Femur (tissue), 1 donor: ENCODE results near the gene CAMTA1.
"Not testable (repeated sequence)": the region's sequence is repeated elsewhere in the genome, so short reads cannot be mapped to it uniquely, and the experiment has no call there.

Experiments
- DNase-seq: peaks from one replicate; pipeline ENCODE4 v3.0.0-alpha.2; 2017

CAMTA1 gene

GRCh38 chr1:7703321-7704213 lies 918.3 kb downstream of the CAMTA1 start:
- peak; percentile 43 for DNase-seq

GRCh38 chr1:7704214-7705047 lies 919.2 kb downstream of the CAMTA1 start:
- peak; percentile 97 for DNase-seq

DNA sequence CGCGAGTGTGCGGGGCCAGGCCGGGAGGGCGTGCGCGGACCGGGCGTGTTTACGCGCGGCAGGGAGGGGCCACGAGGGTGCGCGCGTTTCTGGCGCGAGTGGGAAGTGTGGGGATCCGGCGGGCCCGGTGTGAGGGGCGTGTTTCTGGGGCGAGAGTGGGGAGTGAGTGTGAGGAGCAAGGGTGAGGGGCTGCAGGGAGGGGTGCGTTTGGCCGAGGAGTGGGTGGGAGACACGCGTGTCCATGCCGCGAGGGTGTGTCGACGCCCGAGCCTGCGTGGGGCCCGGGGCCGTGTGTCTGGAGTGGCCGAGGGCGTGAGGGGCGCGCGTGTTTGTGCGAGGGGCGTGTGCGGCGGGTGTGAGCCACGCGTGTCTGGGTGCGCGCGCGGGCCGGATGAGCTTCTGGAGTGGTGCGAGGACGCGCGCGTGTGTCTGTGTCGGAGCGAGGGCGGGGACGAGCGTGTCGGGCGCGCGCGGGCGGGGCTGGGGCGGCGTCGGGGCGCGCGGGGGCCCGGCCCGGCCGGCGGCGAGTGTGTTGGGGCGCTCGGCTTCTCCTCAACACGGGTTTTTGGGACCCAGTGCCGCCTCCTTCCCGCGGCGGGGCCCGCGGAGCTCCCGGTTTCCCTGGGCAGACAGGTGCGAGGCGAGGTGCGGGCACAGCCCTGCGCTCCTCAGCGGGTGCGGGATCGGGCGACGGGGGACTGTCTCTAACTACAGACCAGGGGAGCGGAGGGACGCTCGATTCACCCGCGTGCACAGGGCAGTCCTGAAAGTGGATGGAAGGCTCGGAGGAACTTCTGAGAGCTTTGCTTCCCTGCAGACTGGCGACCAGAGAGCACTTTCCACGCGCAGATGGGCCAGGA lies 920.0 kb downstream of the CAMTA1 start:
- peak; percentile 40 for DNase-seq

- DNase-seq, result no peak
Observed at GRCh38 chr1:7705908-7706216, 920.6 kb downstream of the CAMTA1 start.

DNA sequence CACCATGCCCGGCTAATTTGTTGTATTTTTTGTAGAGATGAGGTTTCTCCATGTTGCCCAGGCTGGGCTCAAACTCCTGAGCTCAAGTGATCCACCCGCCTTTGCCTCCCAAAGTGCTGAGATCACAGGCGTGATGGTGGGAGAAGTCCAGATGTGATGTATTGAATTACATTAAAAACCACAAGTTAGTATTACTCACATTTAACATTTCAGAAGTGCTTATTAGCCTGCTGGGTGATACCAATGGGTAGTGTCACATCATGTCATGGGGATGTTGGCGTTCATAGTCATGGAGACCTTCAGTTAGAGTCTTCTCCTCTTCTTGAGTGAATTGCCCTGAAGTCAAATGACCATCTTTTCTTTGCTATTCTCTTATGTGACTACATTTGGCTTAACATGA lies 922.3 kb downstream of the CAMTA1 start:
- DNase-seq, result no peak

DNA sequence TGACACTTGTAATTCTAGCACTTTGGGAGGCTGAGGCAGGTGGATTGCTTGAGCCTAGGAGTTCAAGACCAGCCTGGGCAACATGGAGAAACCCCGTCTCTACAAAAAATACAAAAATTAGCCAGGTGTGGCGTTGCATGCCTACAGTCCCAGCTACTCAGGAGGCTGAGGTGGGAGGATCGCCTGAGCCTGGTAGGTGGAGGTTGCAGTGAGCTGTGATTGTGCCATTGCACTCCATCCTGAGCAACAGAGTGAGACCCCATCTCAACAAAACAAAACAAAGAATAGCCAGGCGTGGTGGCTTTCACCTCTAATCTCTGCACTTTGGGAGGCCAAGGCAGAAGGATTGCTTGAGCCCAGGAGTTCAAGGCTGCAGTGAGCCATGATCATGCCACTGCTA lies 922.8 kb downstream of the CAMTA1 start:
- DNase-seq, result not testable (repeated sequence)

- DNase-seq, result no peak
Observed at GRCh38 chr1:7710859-7711258, 925.6 kb downstream of the CAMTA1 start.

GRCh38 chr1:7712731-7713323 lies 927.6 kb downstream of the CAMTA1 start:
- DNase-seq, result no peak

DNA sequence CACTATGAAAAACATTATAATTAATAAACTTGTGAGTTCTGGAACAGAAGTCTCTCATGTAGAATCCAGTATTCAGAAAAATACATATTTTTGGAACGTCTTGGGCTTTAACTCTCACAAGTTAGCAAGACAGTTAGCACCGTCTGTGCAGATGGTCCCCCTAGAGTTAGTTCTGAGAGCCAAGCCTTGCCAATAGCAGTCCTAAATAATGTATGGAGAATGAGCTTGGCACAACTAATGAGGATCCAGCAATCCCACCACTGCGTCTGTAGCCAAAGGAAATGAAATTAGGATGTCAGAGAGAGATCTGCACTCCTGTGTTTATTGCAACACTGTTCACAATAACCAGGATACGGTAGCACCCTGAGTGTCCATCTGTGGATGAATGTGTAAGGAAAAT lies 931.3 kb downstream of the CAMTA1 start:
- DNase-seq, result no peak

- DNase-seq, result no peak
Observed at GRCh38 chr1:7717748-7718368, 932.6 kb downstream of the CAMTA1 start.

DNA sequence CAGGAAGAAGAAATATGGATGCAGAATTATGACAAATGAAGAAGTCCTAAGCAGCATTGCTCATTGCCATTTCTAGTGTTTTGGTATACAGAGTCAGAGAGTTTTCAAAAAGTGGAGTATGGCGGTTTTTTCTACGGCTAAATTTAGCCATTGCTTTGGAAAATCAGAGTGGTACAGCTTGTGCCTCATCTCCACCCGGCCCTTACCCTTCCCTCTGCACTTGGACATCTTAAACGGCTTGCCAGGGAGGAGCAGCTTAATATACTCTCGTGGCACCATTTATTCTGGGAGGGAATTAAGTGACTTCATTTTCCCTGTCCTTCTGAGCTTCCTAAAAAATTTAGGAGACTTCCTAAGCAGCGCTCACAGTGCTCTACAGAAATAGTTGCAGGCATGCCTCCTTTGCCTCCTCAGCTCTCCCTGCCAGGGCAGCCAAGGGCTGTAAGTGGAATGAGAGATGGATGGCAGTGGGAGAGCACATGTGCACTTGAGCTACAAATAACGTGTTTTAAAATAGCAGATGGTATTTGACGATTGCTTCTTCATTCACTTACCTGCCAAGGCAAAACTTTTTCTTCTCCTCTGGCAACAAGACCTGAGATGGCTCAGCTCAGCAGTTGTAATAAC lies 934.3 kb downstream of the CAMTA1 start:
- no peak for DNase-seq

DNA sequence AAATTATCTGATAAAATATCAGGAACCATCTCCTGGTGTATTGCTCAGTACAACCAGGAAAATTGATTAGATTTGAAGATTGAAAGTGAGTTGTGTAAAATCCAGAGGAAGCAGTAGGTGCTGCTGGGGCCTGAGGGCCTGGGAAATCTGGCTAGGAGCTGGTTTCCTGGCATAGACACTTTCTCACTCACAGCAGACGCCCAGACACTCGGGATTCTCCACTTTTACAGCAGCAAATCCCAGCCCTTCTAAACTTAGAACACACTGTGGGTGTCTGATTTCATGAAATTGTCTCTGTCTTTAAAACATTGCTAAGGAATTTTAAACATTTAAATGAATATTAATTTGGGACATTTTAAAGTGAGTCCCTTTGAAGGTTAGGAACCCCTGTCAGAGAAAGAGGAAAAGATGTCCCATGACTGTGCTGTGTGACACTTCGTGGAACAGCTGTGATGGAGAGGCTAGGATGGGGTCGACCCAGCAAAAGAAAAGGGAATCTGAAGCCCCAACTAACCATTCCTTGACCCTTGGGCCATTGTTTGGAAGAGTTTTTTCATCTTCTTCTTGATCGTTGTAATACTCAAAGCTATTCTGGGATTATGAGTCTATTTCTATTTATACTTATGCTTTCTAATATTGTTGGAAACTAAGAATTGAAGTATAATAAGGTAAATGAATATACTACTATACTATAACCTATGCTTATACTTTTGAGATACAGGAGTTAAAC lies 936.9 kb downstream of the CAMTA1 start:
- no peak for DNase-seq

- no peak for DNase-seq
Observed at GRCh38 chr1:7722670-7723012, 937.4 kb downstream of the CAMTA1 start.

DNA sequence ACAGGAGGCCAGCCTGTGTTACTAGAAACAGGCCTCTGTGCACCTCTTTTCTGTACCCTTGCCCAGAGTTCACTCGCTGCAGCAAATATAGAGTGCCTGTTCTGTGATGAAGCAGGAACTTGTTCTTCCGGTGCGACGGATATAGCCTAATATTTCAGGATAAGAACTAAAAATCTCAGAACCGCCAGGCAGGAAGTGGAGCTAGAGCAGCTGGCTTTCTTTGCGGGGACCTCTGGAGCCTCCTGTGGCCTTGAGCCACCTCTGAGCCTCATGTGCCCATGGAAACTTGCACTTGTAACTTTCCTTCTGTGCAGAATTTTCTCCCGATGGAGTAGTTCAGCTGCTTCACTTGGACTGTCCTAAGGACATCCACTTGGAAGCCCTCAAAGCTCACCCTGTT lies 941.4 kb downstream of the CAMTA1 start:
- DNase-seq, result no peak

GRCh38 chr1:7727809-7728471 lies 942.7 kb downstream of the CAMTA1 start:
- DNase-seq, result no peak

- no peak for DNase-seq
Observed at GRCh38 chr1:7729761-7730160, 944.5 kb downstream of the CAMTA1 start.

DNA sequence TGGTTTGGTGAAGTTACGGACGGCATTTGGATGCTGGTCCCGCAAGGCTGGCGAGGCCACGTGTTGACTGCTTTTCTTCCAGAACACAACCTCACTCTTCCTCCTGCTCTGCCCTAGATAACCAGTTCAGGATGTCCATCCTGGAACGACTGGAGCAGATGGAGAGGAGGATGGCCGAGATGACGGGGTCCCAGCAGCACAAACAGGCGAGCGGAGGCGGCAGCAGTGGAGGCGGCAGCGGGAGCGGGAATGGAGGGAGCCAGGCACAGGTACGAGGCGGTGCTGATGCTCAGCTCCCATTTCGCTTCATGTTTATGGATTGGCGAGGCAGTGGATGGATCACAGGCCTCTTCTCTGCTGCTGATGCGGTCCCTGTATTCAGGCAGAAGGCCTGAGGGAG lies 947.1 kb downstream of the CAMTA1 start:
- DNase-seq, result no peak

DNA sequence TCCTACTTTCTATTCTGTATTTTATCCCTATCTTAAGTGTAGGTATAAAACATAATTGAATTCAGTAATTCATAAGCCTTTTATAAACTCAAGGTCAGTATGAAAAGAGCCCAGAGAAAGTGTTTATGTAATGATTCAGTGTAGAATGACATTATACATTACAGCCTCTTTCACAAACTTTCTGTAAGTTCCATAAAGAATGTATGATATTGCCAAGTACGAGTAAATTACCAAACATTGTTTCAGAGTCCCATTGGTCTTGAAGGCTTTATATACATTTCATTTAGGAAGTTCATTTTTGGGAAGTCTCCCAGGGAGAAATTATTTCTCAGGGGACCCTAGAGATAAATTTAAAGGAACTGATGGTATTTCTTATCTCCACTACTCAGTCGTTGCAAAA lies 948.0 kb downstream of the CAMTA1 start:
- no peak for DNase-seq

- DNase-seq, result no peak
Observed at GRCh38 chr1:7738044-7738443, 952.8 kb downstream of the CAMTA1 start.

DNA sequence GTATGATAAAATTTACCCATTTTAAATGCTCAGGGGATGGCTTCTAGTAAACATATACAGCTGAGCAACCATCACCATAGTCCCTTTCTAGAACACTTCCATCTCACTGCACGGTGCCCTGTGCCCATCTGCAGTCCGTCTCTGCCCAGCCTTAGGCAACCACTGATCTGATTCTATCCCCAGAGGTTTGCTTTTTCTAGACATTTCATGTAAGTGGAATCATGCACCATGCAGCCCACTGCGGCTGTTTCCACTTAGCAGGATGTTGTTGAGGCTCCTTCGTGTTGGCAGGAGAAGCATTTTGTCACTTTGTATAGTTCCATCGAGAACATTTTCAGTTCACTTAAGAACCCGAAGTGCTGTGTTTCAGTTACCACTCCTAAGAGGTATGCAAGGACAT lies 958.1 kb downstream of the CAMTA1 start:
- no peak for DNase-seq

GRCh38 chr1:7744882-7745281 lies 959.6 kb downstream of the CAMTA1 start:
- no peak for DNase-seq
